ENCODE data around the gene CERS6. TPM values are rescaled to one million over a fixed set of nuclear protein-coding genes. Genes with fewer than 3 reads are reported as not detected.

Gene CERS6
- total and polyA plus RNA-seq, 2 of the 8 experiments (the other 6 are each of a cell fraction or from before 2014, with no cell fraction given), result 6.8 to 28.2 TPM

DNA sequence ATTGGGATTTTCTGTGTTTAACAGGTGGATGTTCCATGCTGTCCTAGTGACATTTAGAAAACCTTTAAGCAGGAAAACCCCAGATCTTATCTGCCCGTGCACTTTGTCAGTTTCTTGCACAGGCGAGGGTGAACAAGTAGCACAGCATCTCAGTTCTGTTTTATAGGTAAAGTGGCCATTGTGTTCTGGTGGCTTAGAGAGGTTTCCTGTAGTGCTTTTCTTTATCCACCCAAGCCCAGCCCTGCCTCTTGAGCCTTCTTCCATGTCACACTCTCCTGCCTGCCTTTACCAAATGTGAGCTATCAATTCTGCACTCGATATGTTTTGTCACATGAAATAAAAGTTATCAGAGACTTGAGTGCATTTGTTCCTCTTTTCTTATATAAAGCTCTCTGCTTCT, 211.1 kb downstream of the CERS6 start (continued):
- no peak for TF ChIP-seq FOSL1 (IDR thresholded peaks at IDR 0.05; ENCODE audit: insufficient read depth, low read depth, low read length)

DNA sequence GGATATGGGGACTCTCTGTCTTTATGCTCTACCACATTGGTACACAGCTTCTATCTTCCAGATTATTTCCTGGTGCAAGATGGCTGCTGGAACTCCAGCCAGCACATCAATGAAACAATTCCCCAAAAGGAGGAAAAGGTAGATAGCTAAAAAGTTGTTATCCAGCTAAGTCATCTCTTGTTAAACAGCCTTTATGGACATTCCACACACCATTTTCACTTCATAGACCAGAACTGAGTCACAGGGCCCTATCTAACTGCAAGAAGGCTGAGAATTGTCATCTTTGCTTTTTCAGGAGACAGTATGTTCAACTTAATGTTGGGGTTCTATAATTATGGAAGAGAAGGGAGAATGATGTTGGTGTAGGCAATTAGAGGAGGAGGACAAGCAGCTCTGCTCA, 213.1 kb downstream of the CERS6 start:
- Histone ChIP-seq H4K5ac (ENCODE audit: insufficient read length, low read depth, low read length) (no peak overlapping the region), H3K56ac (replicated peaks; ENCODE audit: insufficient read length, low read depth, low read length) (no peak overlapping the region), H2BK5ac (ENCODE audit: low read depth, low read length) (no peak overlapping the region), H3K4me1 (replicated peaks in 1 of 4; ENCODE audit: control insufficient read depth in 3 of 4, insufficient read depth in 4 of 4, low read length in 3 of 4) (peaks cover 0 to 3% (median 0%) of the 10 kb centered on the region in 4 experiments; a peak in 2 of 7 replicates), H3K9me3 (ENCODE audit: insufficient read depth in 2 of 2, low read depth in 1 of 2, low read length in 1 of 2) (no peaks in the 10 kb centered on the region), H3K27ac (ENCODE audit: low read depth, low read length) (no peak overlapping the region), H3K27me3 (replicated peaks in 1 of 4; ENCODE audit: control insufficient read depth in 3 of 4, extremely low read depth in 1 of 4, insufficient read depth in 3 of 4, low read length in 3 of 4) (peaks cover 0 to 2% (median 0%) of the 10 kb centered on the region in 4 experiments; a peak in 1 of 7 replicates), H2BK15ac (ENCODE audit: low read length) (no peak overlapping the region), H3K36me3 (ENCODE audit: control insufficient read depth in 2 of 4, insufficient read depth in 4 of 4, low read length in 3 of 4) (no peaks in the 10 kb centered on the region), H3K79me1 (ENCODE audit: low read depth, low read length) (no peaks in the 10 kb centered on the region; the same call in 1 of the 2 replicates), H2BK20ac (ENCODE audit: low read length) (no peak overlapping the region), H2AFZ (ENCODE audit: low read length) (no peak overlapping the region), H3K4me2 (ENCODE audit: insufficient read depth in 1 of 2, low read depth in 2 of 2, low read length in 2 of 2) (no peak overlapping the region), H3K79me2 (ENCODE audit: control insufficient read depth in 1 of 2, insufficient read depth in 2 of 2, low read length in 2 of 2) (no peaks in the 10 kb centered on the region), H4K91ac (replicated peaks; ENCODE audit: insufficient read length, low read length) (no peak overlapping the region), H3K18ac (ENCODE audit: extremely low read depth, low read length) (no peak overlapping the region), H3K4ac (replicated peaks; ENCODE audit: insufficient read length, low read depth, low read length) (no peak overlapping the region), H3K23me2 (ENCODE audit: low read depth, low read length) (no peaks in the 10 kb centered on the region), H4K8ac (ENCODE audit: extremely low read depth, insufficient read depth, low read length) (no peak overlapping the region), H2AK5ac (ENCODE audit: low read depth, low read length) (no peak overlapping the region), H3K4me3 (ENCODE audit: extremely low read depth in 1 of 4, insufficient read depth in 2 of 4, low read depth in 3 of 4, low read length in 4 of 4) (no peak overlapping the region), H2BK12ac (ENCODE audit: low read depth, low read length) (no peak overlapping the region), H3K23ac (ENCODE audit: insufficient read length) (no peak overlapping the region), H3K9ac (replicated peaks in 1 of 4; ENCODE audit: extremely low read depth in 1 of 4, low read depth in 3 of 4, low read length in 3 of 4) (no peak overlapping the region), H2BK120ac (replicated peaks; ENCODE audit: low read depth, low read length) (no peak overlapping the region), H4K20me1 (replicated peaks in 1 of 2; ENCODE audit: control insufficient read depth in 1 of 2, insufficient read depth in 2 of 2, low read length in 2 of 2) (peaks cover 0 to under 1% of the 10 kb centered on the region in 2 experiments), H3K14ac (ENCODE audit: insufficient read length) (no peak overlapping the region)
- POLR2A ChIA-PET (ENCODE audit: partially characterized antibody), result no interaction called here
- no peak for DNase-seq (ENCODE audit: low read depth in 1 of 2, low spot score in 2 of 2)
- CTCF ChIA-PET (ENCODE audit: partially characterized antibody), result interaction anchor here (0.8 to 1.8 kb wide), 3 partner anchors 13 to 321 kb away, joined by 3 to 6 read pairs (median 5); no protein-coding TSS in a partner anchor
- no peak for FAIRE-seq
- TF ChIP-seq RAD21 (IDR thresholded peaks at IDR 0.05 in 1 of 2, conservative IDR thresholded peaks at IDR 0.05 in 1 of 2; ENCODE audit: low read depth in 2 of 2, low read length in 2 of 2) (no peak), KDM5A (IDR thresholded peaks at IDR 0.05; ENCODE audit: low read length) (no peak), SP2 (IDR thresholded peaks at IDR 0.05; ENCODE audit: low read length) (no peak), SRF (IDR thresholded peaks at IDR 0.05; ENCODE audit: low read depth, low read length) (no peak), SIRT6 (IDR thresholded peaks at IDR 0.05; ENCODE audit: low read length) (no peak), FOSL1 (IDR thresholded peaks at IDR 0.05; ENCODE audit: insufficient read depth, low read depth, low read length) (no peak), BCL11A (IDR thresholded peaks at IDR 0.05; ENCODE audit: low read depth in 2 of 2, low read length in 2 of 2) (no peak), TCF12 (IDR thresholded peaks at IDR 0.05; ENCODE audit: low read depth, low read length) (no peak)
- TF ChIP-seq, protein P1, sequence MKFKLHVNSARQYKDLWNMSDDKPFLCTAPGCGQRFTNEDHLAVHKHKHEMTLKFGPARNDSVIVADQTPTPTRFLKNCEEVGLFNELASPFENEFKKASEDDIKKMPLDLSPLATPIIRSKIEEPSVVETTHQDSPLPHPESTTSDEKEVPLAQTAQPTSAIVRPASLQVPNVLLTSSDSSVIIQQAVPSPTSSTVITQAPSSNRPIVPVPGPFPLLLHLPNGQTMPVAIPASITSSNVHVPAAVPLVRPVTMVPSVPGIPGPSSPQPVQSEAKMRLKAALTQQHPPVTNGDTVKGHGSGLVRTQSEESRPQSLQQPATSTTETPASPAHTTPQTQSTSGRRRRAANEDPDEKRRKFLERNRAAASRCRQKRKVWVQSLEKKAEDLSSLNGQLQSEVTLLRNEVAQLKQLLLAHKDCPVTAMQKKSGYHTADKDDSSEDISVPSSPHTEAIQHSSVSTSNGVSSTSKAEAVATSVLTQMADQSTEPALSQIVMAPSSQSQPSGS (IDR thresholded peaks at IDR 0.05; ENCODE audit: low read length), result no peak
